SK-N-MC (cell line): ENCODE results near the gene TMEM126B.

Experiments used
- DNase-seq: peaks from one replicate; pipeline ENCODE4 v3.0.0-alpha.2; 2011; ENCODE audit warnings: low read depth, low spot score
- H3K27ac ChIP-seq: fragments of 200-600 bp; sonication (generic); 2 replicates; pipeline ENCODE4 v1.5.1; 2016; ENCODE audit warnings: mixed run types
- H3K36me3 ChIP-seq: fragments of 200-600 bp; sonication (generic); 2 replicates; pipeline ENCODE4 v1.6.1; 2017; ENCODE audit warnings: antibody characterized with exemption, low read length, mixed read lengths; ENCODE audit not compliant: insufficient read depth
- H3K4me3 ChIP-seq: fragments of 200-600 bp; sonication (generic); 2 replicates; pipeline ENCODE4 v1.5.1; 2016
- H3K9ac ChIP-seq: fragments of 200-600 bp; sonication (generic); 2 replicates; pipeline ENCODE4 v1.8.0; 2017; ENCODE audit warnings: mixed run types, mixed read lengths; ENCODE audit not compliant: insufficient read length
- H3K9me3 ChIP-seq: fragments of 200-600 bp; sonication (generic); 2 replicates; pipeline ENCODE4 v1.6.1; 2017; ENCODE audit warnings: low read depth, mild to moderate bottlenecking, antibody characterized with exemption, low read length, moderate library complexity, mixed read lengths
- EZH2 ChIP-seq: fragments of 200-600 bp; sonication (generic); IDR thresholded peaks from one replicate; pipeline ENCODE4 v1.6.1; 2017; ENCODE audit warnings: antibody characterized with exemption
- FOXP2 ChIP-seq: optimal IDR thresholded peaks from 2 replicates; pipeline ENCODE3; 2011; ENCODE audit warnings: mild to moderate bottlenecking, moderate library complexity; ENCODE audit not compliant: insufficient read depth; ENCODE audit errors: extremely low read length, control extremely low read depth
- POLR2AphosphoS5 ChIP-seq: IDR thresholded peaks from 2 replicates; pipeline ENCODE4 v1.6.1; 2012; ENCODE audit warnings: mild to moderate bottlenecking, low read depth, low read length, borderline replicate concordance

The TMEM126B gene

GRCh38 chr11:85627998-85628770, at the start of gene TMEM126B:
Gene TMEM126B (plus strand): TSS chr11:85628593. CDS start chr11:85628608, 15 bp downstream.
- Histone ChIP-seq H3K36me3 (peaks cover 16% of the 10 kb centered on the region), H3K27ac (0 out of 2 replicates have a peak within 1 kb of the TSS, but pooled peaks have one; percentile 45), H3K9ac (peak within 1 kb of the TSS; percentile 86), H3K4me3 (peak within 1 kb of the TSS; percentile 99), H3K9me3 (no peaks in the 10 kb centered on the region)
- DNase-seq = peak; percentile 78
- peak; percentile 97 for TF ChIP-seq POLR2AphosphoS5
- peak; percentile 84 for TF ChIP-seq FOXP2
- TF ChIP-seq EZH2 = no peak

- TF ChIP-seq POLR2AphosphoS5 (no peak), EZH2 (no peak), FOXP2 (no peak)
- H3K9me3 ChIP-seq = no peaks in the 10 kb centered on the region
- no peak overlapping the region for H3K4me3 ChIP-seq
- no peak for DNase-seq
- H3K36me3 ChIP-seq = no peaks in the 10 kb centered on the region
- H3K27ac ChIP-seq = no peak overlapping the region
- H3K9ac ChIP-seq = no peak overlapping the region
Measured at GRCh38 chr11:85582111-85582510, 46.3 kb upstream of the TMEM126B start.

- no peak overlapping the region for H3K4me3 ChIP-seq
- H3K9me3 ChIP-seq = no peaks in the 10 kb centered on the region
- DNase-seq = no peak
- H3K36me3 ChIP-seq = no peaks in the 10 kb centered on the region
- no peak overlapping the region for H3K27ac ChIP-seq
- no peak overlapping the region for H3K9ac ChIP-seq
- TF ChIP-seq POLR2AphosphoS5 (no peak), EZH2 (no peak), FOXP2 (no peak)
Measured at GRCh38 chr11:85589373-85589772, 39.0 kb upstream of the TMEM126B start.

GRCh38 chr11:85590848-85591483, 37.4 kb upstream of the TMEM126B start:
- no peaks in the 10 kb centered on the region for H3K9me3 ChIP-seq
- no peak overlapping the region for H3K9ac ChIP-seq
- no peak overlapping the region for H3K4me3 ChIP-seq
- DNase-seq = peak; percentile 53
- H3K36me3 ChIP-seq = no peaks in the 10 kb centered on the region
- TF ChIP-seq FOXP2 = no peak
- no peak for TF ChIP-seq POLR2AphosphoS5
- TF ChIP-seq EZH2 = no peak
- H3K27ac ChIP-seq = no peak overlapping the region

DNA sequence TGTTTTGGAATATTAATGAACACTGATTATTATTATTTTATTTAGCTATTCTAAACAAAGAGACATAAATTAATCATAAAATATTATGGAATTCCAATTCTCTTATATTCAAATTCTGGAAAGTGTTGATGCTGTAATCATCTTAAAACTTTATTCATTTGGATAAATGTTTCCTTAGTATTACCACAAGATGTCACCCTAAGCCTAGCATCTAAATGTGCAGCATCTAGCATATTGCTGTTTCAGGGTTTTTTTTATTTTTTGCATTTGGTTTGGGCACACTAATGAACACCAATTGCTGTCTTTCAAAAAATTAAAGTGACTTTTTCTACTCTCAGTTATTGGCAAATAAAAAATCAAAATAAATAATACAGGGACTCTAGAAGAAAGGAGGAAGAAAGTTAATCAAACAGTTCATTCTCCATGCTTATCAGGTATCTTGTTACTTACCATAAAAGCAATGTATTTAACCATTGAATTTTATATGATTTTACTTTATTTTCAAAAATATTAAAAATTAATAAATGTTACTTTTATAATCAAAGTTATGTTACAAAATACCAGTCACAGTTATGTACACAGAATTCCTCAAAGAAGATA, 33.0 kb upstream of the TMEM126B start:
- Histone ChIP-seq H3K36me3 (no peaks in the 10 kb centered on the region), H3K9ac (no peak overlapping the region), H3K4me3 (no peak overlapping the region), H3K27ac (no peak overlapping the region), H3K9me3 (no peaks in the 10 kb centered on the region)
- peak; percentile 12 for DNase-seq
- TF ChIP-seq FOXP2 (no peak), EZH2 (no peak), POLR2AphosphoS5 (no peak)

DNA sequence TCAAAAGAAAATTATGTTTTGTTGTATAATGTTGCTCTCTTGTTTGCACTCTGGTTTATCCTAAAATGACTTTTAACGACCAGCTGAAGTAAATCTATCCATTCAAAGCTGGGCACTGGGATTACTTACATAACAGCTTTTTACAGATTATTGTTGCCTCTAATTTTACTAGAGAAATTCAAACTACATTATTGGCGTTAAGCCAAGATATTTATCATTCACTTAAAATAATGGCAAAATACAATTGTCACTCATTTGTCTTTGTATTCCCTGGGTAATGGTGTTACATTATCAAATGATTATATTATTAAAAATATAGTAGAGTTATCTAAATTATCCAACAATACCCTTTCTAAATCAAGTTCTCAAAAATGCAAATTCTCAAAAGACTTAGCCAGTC, 31.5 kb upstream of the TMEM126B start:
- no peaks in the 10 kb centered on the region for H3K36me3 ChIP-seq
- no peak for TF ChIP-seq EZH2
- TF ChIP-seq FOXP2 = no peak
- no peak for TF ChIP-seq POLR2AphosphoS5
- H3K9ac ChIP-seq = no peak overlapping the region

GRCh38 chr11:85599083-85599482, 29.3 kb upstream of the TMEM126B start:
- Histone ChIP-seq H3K9ac (no peak overlapping the region), H3K9me3 (no peaks in the 10 kb centered on the region), H3K27ac (no peak overlapping the region), H3K36me3 (no peaks in the 10 kb centered on the region), H3K4me3 (no peak overlapping the region)
- no peak for DNase-seq
- no peak for TF ChIP-seq EZH2
- TF ChIP-seq POLR2AphosphoS5 = no peak
- no peak for TF ChIP-seq FOXP2

More for the DNA sequence above, 31.5 kb upstream of the TMEM126B start:
- no peak overlapping the region for H3K4me3 ChIP-seq
- H3K27ac ChIP-seq = no peak overlapping the region
- no peak for DNase-seq
- no peaks in the 10 kb centered on the region for H3K9me3 ChIP-seq

- Histone ChIP-seq H3K9ac (no peak overlapping the region), H3K36me3 (no peaks in the 10 kb centered on the region), H3K27ac (no peak overlapping the region), H3K4me3 (no peak overlapping the region), H3K9me3 (no peaks in the 10 kb centered on the region)
- TF ChIP-seq FOXP2 (no peak), POLR2AphosphoS5 (no peak), EZH2 (no peak)
- DNase-seq = no peak
Measured at GRCh38 chr11:85602526-85603213, 25.7 kb upstream of the TMEM126B start.
